GM13976 (cell line): ENCODE results near the gene FAM53A.

Experiments
- DNase-seq: peaks from one replicate; pipeline ENCODE4 v3.0.0; 2012; ENCODE audit warnings: low spot score
- in situ Hi-C: fragments of 300-500 bp; cut with MboI; formaldehyde crosslinking; loops from one replicate; pipeline ENCODE4 v1.12.0; 2022; ENCODE audit warnings: low sequenced_read_pairs, mixed read lengths, inconsistent platforms; ENCODE audit not compliant: unreplicated experiment
- TF ChIP-seq, protein P1 (sequence below): IDR thresholded peaks from 2 replicates; pipeline ENCODE4 v1.5.1; 2012; ENCODE audit warnings: borderline replicate concordance, mild to moderate bottlenecking; ENCODE audit not compliant: insufficient read depth; ENCODE audit errors: extremely low read depth, missing control alignments, control extremely low read depth

Gene FAM53A

DNA sequence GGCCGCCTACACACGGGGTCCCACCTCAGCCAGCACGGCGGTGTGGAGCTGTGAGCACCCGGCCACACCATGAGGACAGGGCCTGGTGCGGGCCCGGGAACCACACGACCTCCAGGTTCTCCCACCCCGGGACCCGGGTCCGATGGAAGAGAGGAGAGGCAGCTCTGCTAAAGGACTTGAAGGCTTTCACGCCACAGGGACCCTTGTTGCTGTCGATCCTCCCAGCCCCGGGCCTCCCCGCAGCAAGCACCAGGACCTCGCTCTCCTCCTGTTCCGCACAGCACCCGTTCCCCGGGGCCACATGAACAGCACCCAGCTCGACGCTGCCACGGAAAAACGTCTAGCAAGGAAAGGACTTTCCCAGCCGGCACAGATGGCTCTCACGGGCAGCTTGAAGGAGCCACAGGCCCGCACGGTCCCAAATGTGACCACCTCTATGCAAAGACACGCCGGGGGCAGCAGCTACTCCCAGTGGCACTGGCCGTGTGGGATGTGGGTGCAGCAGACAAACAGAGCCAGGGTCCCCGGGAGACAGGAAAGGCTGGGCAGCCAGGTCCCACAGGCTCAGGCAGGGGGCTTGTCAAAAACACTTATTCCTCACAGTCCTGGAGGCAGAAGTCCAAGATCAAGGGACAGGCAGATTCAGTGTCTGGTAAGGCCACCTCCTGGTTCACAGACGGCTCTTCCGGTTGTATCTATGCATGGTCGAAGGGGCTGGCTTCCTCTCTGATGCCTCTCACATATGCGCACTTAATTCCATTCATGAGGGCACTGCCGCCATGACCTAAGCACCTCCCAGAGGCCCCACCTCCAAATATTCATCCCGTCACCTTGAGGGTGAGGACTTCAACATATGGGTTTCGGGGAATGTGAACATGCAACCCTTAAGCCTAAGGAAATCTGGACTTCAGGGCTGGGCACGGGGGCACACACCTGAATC, 24.7 kb downstream of the FAM53A start:
- DNase-seq: no peak
- TF ChIP-seq, protein P1, sequence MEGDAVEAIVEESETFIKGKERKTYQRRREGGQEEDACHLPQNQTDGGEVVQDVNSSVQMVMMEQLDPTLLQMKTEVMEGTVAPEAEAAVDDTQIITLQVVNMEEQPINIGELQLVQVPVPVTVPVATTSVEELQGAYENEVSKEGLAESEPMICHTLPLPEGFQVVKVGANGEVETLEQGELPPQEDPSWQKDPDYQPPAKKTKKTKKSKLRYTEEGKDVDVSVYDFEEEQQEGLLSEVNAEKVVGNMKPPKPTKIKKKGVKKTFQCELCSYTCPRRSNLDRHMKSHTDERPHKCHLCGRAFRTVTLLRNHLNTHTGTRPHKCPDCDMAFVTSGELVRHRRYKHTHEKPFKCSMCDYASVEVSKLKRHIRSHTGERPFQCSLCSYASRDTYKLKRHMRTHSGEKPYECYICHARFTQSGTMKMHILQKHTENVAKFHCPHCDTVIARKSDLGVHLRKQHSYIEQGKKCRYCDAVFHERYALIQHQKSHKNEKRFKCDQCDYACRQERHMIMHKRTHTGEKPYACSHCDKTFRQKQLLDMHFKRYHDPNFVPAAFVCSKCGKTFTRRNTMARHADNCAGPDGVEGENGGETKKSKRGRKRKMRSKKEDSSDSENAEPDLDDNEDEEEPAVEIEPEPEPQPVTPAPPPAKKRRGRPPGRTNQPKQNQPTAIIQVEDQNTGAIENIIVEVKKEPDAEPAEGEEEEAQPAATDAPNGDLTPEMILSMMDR: no peak
- in situ Hi-C loops: no loop called here

DNA sequence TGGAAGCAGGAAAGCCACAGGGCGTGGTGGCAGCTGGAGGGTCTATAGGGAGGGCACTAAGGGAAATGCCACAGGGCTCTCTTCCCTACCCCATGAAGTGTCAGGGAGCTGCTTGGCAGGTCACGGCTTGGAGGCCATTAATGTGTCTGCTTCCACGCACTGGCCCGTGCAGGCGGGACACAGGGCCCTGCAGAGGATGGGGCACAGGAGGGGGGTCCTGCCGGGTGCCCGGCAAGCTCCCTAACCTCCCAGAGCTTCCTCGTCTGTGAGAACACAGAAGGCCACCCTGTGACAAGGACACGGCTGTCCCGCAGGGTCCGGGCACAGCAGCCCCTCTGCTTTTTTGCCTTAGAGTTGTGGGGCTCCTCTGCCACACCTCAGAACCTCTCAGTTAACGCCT, 25.5 kb downstream of the FAM53A start:
- TF ChIP-seq, protein P1: no peak
- no peak for DNase-seq
- in situ Hi-C loops: no loop called here

DNA sequence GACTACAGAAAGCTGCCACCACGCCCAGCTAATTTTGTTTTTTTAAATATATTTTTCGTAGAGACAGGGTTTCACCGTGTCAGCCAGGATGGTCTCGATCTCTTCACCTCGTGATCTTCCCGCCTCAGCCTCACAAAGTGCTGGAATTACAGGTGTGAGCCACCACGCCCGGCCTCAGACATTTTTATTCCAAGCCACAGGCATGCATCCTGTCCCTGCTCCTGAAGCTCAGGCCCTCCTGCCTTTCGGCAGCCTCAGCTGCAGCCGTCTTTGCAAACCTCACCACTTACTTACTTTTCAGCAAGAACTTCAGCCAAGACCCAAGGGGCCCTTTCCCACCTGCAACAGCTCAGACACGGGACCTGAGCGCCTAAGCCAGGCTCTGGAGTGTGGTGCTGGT, 26.0 kb downstream of the FAM53A start:
- TF ChIP-seq, protein P1: no peak
- in situ Hi-C loops: no loop called here
- DNase-seq: no peak

DNA sequence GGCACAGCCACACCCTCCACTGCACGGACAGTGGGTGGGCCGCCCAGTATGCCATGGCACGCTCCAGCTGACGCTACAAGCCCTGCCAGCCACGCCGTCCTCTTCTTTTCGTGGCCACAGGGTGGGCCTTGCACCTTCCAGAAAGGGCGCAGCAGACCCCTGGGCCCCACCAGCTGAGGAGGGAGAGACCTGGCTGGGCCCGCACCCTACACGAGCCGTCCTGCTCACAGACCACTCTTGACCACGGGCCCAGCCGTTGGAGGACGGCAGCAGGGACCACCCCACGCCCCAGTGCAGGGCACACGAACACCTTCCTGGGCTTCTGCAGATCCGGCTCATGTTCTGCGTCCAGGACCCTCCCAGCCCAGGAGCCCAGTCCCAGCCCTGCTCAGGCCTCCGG, 27.1 kb downstream of the FAM53A start:
- in situ Hi-C loops: no loop called here

DNA sequence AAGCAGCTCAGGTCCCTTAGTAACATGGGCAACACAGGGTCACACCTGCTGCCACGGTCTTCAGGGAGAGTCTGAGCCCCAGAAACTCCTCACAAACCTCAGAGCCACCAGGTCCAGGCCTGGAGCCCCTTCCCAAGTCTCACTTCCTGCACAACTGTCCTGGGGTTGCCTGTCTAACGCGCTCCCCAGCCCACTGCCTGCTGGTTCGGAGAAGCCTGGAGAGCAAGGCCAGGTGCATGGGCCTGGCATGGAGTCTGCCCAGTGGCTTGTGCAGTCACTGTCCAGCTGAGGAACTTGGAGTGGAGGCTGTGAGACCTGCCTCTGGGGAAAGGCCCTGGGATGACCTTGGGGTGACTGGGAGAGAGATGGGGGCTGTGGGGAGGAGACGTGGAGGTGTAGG, 28.0 kb downstream of the FAM53A start:
- in situ Hi-C loops: no loop called here
- TF ChIP-seq, protein P1: no peak

More for the DNA sequence above, 27.1 kb downstream of the FAM53A start:
- no peak for DNase-seq
- TF ChIP-seq, protein P1: no peak

DNA sequence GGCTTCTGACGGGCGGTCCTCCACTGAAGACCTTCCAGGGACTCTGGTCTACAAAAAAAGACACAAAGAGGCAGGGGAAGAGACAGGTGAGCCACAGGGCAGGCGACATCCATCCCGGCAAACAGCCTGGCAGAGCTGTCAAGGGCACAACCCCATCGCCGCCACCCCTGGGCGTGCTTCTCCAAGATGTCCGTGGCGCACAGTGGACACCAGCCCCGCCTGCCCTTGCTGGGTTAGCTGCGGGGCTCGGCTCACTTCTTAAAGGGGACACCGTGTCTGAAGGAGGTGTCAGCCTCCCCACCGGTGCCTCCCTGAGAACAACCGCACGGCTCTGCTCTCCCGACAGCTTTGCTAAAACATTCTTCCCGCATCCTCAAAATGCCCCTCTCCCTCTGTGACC, 28.4 kb downstream of the FAM53A start:
- in situ Hi-C loops: no loop called here
- TF ChIP-seq, protein P1: no peak
- no peak for DNase-seq

More for the DNA sequence above, 28.0 kb downstream of the FAM53A start:
- DNase-seq: no peak
